Fibroblast of skin of left biceps (primary cell): ENCODE results near the gene SYCE1.
"Not testable (repeated sequence)": the region's sequence is repeated elsewhere in the genome, so short reads cannot be mapped to it uniquely, and the experiment has no call there.

ENCODE experiments used
- DNase-seq, 2 experiments: peaks; one replicate each; pipeline ENCODE4 v3.0.0-alpha.2; 2013; ENCODE audit warnings: low read depth in 2 of 2

Gene SYCE1

GRCh38 chr10:133557381-133557780 lies 8.0 kb downstream of the SYCE1 start:
- DNase-seq: no peak

GRCh38 chr10:133555521-133555920 lies 9.9 kb downstream of the SYCE1 start:
- DNase-seq: no peak

GRCh38 chr10:133554600-133554999 lies 10.8 kb downstream of the SYCE1 start:
- no peak for DNase-seq

- DNase-seq: no peak
Measured at GRCh38 chr10:133544506-133544905, 20.9 kb downstream of the SYCE1 start.

GRCh38 chr10:133541441-133541975 lies 23.9 kb downstream of the SYCE1 start:
- DNase-seq: not testable (repeated sequence)

- DNase-seq: no peak
Measured at GRCh38 chr10:133537546-133538545, 27.5 kb downstream of the SYCE1 start.

GRCh38 chr10:133536198-133536597 lies 29.2 kb downstream of the SYCE1 start:
- no peak for DNase-seq

- DNase-seq: no peak
Measured at GRCh38 chr10:133534417-133534816, 31.0 kb downstream of the SYCE1 start.

- DNase-seq: no peak
Measured at GRCh38 chr10:133532871-133533270, 32.5 kb downstream of the SYCE1 start.

- DNase-seq: no peak
Measured at GRCh38 chr10:133530506-133530905, 34.9 kb downstream of the SYCE1 start.

- DNase-seq: no peak
Measured at GRCh38 chr10:133529576-133529946, 35.8 kb downstream of the SYCE1 start.

GRCh38 chr10:133528845-133529575 lies 36.4 kb downstream of the SYCE1 start:
- DNase-seq: no peak

- DNase-seq: no peak
Measured at GRCh38 chr10:133528296-133528844, 37.0 kb downstream of the SYCE1 start.

GRCh38 chr10:133527771-133528271 lies 37.6 kb downstream of the SYCE1 start:
- DNase-seq: no peak

GRCh38 chr10:133526957-133527588 lies 38.3 kb downstream of the SYCE1 start, which contains the start of gene CYP2E1:
TSS of gene CYP2E1 (plus strand) at chr10:133527363. CDS start at chr10:133527396, 33 bp downstream.
- no peak for DNase-seq

- DNase-seq: no peak
Measured at GRCh38 chr10:133525444-133525843, 39.9 kb downstream of the SYCE1 start.

GRCh38 chr10:133523631-133524203 lies 41.7 kb downstream of the SYCE1 start:
- no peak for DNase-seq

- peak; percentile 4 to 11 for DNase-seq
Measured at GRCh38 chr10:133520193-133520738, 45.1 kb downstream of the SYCE1 start.

GRCh38 chr10:133518517-133518916 lies 46.9 kb downstream of the SYCE1 start:
- not testable (repeated sequence) for DNase-seq

- no peak for DNase-seq
Measured at GRCh38 chr10:133516057-133516456, 49.3 kb downstream of the SYCE1 start.

- no peak for DNase-seq
Measured at GRCh38 chr10:133515471-133515870, 49.9 kb downstream of the SYCE1 start.
